ENCODE data around the gene OXLD1.
A peak's percentile ranks its signal among the peaks of the same experiment; 100 is the strongest.
"Not testable (repeated sequence)": the region's sequence is repeated elsewhere in the genome, so short reads cannot be mapped to it uniquely, and the experiment has no call there.

Gene OXLD1

GRCh38 chr17:81682565-81683207, 16.3 kb upstream of the OXLD1 start:
- no peak for DNase-seq

GRCh38 chr17:81681672-81682071, 15.3 kb upstream of the OXLD1 start:
- DNase-seq = no peak

- no peak for DNase-seq
Measured at GRCh38 chr17:81680150-81680549, 13.7 kb upstream of the OXLD1 start.

DNA sequence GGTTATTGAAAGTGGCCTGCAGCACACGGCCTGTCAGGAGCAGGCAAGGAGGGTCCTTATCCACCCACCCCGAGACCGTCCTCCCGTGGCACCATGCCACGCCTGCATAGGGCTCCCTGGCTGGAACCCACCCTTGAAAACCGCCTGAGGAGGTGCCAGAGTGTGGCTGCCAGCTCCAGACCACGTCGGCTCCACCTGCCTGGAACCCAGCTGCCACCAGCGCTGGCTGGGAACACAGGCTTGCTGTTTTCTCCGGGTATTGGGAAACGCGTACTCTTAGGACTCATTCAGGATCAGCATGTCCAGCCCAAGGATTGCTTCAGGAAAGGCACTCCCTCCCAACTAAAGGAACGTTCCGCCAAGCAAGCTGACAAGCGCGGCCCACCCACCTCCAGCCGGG, 10.5 kb upstream of the OXLD1 start:
- DNase-seq = no peak

GRCh38 chr17:81675515-81676221, 9.3 kb upstream of the OXLD1 start:
- DNase-seq = not testable (repeated sequence)

DNA sequence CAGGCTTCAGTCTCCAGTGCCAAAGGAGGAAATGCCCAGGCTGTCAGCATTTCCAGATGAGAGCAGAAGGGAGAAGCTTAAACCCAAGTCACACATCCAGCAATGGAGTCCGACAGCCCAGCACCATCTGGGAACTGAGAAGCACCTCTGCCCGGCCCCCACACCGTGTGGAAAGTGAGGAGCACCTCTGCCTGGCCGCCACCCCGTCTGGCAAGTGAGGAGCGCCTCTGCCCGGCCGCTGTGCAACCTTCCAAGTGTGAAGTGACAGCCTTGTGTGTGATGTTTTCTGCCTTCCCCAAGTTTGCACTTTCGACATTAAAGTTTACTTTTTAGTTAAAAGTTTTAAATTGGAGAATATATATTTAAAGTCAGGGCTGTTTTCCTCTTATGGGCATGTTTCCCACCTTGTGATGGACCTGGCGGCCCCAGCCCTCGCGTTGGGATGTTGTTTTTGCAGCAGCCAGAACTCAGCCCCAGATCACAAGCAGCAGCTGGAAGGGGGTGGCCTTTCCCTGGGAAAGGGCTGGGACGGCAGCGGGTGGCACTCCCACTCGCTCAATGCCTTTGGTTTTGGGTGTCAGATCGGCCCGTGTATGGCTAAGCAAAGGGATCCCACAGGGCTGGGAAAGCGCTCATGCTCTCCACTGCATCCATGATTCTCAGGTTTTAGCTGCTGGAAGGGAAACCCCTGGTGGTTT, 7.3 kb upstream of the OXLD1 start:
- DNase-seq = no peak

GRCh38 chr17:81672954-81673353, 6.5 kb upstream of the OXLD1 start:
- no peak for DNase-seq

- DNase-seq = no peak
Measured at GRCh38 chr17:81672504-81672903, 6.1 kb upstream of the OXLD1 start.

- DNase-seq = no peak
Measured at GRCh38 chr17:81667754-81668153, 1.3 kb upstream of the OXLD1 start.

- no peak for DNase-seq
Measured at GRCh38 chr17:81666092-81666341, 388 bp downstream of the OXLD1 start.

DNA sequence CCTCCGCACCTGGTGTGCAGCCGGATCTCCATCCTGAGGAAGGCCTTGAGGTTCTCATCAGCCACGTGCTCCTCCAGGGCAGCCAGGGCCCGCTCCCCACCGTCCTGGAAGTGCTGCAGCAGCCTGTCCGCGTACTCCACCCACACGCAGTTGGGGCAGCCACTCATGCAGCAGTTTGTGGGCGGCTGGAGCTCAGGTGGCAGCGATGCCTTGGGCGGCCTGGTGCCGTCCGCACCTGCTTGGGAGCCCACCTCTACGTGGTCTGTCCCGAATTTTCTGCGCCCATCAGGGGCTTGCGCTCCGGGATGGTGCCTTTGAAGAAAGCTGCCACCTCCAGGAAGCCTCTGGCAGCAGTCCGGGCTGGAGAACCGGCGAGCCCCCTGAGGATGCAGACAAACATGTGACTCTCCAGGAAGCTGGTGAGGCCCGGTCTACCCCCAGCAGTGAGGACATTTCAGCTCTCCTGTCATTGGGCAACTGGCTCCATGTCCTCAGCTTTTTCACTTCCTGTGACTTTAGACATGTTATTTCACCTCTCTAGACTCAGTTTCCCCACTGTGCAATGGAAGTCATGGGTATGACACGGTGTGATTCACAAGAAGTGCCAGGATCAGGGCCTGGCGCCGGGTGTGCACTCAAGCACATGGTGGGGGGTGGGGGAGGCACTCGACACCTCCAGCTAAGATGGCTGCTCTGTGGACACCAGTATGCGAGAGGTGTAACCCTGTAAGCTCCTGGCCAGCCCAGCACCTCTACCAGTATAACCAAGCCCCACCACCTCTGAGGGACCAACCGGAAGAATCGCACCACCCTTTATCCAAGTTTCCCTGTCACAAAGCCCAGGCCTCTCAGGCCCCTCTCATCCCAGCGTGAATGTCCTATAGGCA, 957 bp downstream of the OXLD1 start:
- no peak for DNase-seq

GRCh38 chr17:81664051-81664470, 2.3 kb downstream of the OXLD1 start:
- DNase-seq = no peak

DNA sequence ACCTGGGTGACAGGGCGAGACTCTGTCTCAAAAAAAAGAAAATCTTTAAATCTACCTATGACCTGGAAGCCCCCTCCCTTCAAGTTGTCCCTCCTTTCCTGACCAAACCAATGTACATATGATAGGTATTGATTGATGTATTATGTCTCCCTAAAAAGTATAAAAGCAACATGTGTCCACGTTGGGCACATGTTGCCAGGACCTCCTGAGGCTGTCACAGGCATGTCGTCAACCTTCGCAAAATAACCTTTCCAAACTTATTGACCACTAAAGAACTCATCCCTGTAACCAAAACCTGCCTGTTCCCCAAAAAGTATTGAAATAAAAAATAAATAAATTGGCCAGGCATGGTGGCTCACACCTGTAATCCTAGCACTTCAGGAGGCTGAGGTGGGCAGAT, 4.4 kb downstream of the OXLD1 start:
- DNase-seq = no peak

DNA sequence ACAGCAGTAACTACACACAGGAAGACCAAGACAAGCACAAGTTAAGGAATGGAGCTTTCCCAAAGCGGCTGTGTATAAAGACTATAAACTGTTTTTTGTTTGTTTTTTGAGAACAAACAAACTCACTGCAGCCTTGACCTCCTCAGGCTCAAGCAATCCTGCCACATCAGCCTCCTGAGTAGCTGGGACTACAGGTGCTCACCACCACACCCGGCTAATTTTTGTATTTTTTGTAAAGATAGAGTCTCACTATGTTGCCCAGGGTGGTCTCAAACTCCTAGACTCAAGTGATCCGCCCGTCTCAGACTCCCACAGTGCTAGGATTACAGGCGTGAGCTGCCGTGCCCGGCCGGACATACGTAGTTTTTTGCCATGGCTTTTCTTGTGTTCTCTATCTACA, 6.0 kb downstream of the OXLD1 start:
- DNase-seq = no peak

DNA sequence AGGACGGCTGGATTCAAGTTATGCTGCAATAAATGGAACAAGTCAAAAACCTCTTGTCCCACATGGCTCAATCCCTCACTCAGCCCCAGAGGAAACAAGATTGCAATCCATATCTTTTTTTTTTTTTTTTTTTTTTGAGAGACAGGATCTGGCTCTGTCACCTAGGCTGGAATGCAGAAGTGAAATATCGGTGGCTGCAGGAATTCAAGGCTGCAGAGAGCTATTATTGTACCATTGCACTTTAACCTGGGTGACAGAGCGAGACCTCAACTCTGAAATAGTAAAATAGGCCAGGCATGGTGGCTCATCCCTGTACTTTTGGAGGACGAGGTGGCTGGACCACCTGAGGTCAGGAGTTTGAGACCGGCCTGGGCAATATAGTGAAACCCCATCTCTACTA, 7.4 kb downstream of the OXLD1 start:
- DNase-seq = no peak

DNA sequence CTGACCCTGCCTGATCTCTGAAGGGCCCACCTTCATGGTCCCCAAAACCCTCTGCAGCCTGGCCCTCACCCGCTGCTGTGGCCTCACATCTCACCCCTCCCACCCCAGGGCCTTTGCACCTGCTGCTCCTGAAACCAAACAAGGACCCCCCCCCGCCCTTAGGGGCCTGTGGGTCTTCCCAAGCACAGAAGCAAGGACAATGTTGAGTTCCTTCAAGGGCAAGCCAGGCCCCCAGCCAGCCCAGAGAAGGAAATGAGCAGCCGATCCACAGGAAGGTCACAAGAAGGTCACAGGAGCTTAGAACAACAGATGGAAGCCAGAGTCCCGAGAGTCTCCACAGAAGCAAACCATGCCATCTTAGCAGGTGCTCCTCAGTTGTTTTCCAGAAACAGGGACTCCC, 9.6 kb downstream of the OXLD1 start:
- no peak for DNase-seq

DNA sequence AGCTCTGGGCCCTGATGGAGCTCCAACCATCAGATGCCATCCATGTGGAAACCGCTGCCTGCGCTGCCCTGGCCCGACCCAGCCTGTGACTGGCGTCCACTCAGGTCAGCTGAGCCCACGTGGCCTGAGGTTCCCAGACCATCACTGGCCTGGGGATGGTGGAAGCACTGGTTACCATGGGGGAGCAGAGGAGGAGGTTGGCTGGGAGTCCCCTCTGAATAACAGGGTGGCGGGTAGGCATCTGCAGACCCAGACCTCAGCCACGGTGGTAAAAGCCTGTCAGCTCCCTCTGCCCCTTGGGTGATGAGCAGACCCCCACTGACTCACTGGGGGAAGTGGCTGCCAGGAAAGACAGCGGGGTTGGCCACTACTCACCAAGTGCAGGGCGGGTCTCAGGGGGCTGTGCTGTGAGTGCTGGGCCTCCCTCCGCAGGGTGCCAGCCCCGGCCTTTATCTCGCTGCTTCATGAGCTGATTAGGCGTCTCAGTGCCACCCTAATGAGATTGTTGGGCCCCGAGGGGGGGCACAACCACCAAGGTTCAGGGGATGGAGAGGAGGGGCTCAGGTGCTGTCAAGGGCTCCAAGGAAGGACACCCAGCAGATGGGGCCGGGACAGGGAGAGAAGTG, 10.2 kb downstream of the OXLD1 start, which contains the start of gene PDE6G:
Gene PDE6G (minus strand): TSS at position 425 of the 626 bp plus-strand sequence. CDS start 3,237 bp downstream, outside the sequence.
- DNase-seq = no peak

GRCh38 chr17:81655378-81656117, 10.9 kb downstream of the OXLD1 start:
- no peak for DNase-seq

- no peak for DNase-seq
Measured at GRCh38 chr17:81652906-81653771, 13.3 kb downstream of the OXLD1 start.

- peak; percentile 52 for DNase-seq
Measured at GRCh38 chr17:81651692-81652091, 14.7 kb downstream of the OXLD1 start.

DNA sequence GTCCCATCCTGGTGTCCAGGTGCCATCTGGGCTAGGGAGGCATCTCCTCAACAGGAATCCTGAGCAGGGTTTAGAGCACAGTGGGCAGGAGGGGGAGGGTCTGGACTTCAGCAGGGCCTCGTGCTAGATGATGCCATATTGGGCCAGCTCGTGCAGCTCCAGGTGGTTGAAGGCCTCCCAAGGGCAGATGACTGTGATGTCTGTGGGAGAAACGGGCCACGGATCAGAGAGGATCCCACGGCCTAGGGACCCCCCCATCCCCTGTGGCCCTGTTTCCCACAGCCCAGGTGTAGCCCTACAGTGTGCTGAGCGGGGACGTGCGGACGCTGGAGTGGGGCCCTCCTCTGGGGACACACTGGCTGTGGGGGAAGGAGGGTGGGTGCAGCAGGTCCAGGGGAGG, 15.5 kb downstream of the OXLD1 start:
- DNase-seq = no peak

All from GOT3 (cell line).